ENCODE measurements around the gene MNAT1. TPM values are rescaled to one million over a fixed set of nuclear protein-coding genes. Genes with fewer than 3 reads are reported as not detected.
A peak's percentile ranks its signal among the peaks of the same experiment; 100 is the strongest.

MNAT1 gene
- total RNA-seq, 1 experiment from 2014 or later, result 88.2 TPM

GRCh38 chr14:60956632-60957031 lies 222.1 kb downstream of the MNAT1 start:
- DNase-seq (ENCODE audit: extremely low read depth, low read depth), result no peak

GRCh38 chr14:60958146-60958545 lies 223.6 kb downstream of the MNAT1 start:
- no peak for DNase-seq (ENCODE audit: extremely low read depth, low read depth)

- DNase-seq (ENCODE audit: extremely low read depth, low read depth), result no peak
Observed at GRCh38 chr14:60963761-60964160, 229.2 kb downstream of the MNAT1 start.

- DNase-seq (ENCODE audit: extremely low read depth, low read depth), result no peak
Observed at GRCh38 chr14:60964904-60965303, 230.3 kb downstream of the MNAT1 start.

GRCh38 chr14:60965402-60965801 lies 230.8 kb downstream of the MNAT1 start:
- no peak for DNase-seq (ENCODE audit: extremely low read depth, low read depth)

- DNase-seq (ENCODE audit: extremely low read depth, low read depth), result no peak
Observed at GRCh38 chr14:60968099-60968498, 233.5 kb downstream of the MNAT1 start.

GRCh38 chr14:60968671-60969070 lies 234.1 kb downstream of the MNAT1 start:
- no peak for DNase-seq (ENCODE audit: extremely low read depth, low read depth)

- no peak for DNase-seq (ENCODE audit: extremely low read depth, low read depth)
Observed at GRCh38 chr14:60970146-60970545, 235.6 kb downstream of the MNAT1 start.

GRCh38 chr14:60971271-60971670 lies 236.7 kb downstream of the MNAT1 start:
- DNase-seq (ENCODE audit: extremely low read depth, low read depth), result no peak

GRCh38 chr14:60972295-60972694 lies 237.7 kb downstream of the MNAT1 start:
- DNase-seq (ENCODE audit: extremely low read depth, low read depth), result no peak

- DNase-seq (ENCODE audit: extremely low read depth, low read depth), result no peak
Observed at GRCh38 chr14:60973070-60973469, 238.5 kb downstream of the MNAT1 start.

GRCh38 chr14:60974090-60974651 lies 239.6 kb downstream of the MNAT1 start:
- DNase-seq (ENCODE audit: extremely low read depth, low read depth), result no peak

GRCh38 chr14:60975551-60975950 lies 241.0 kb downstream of the MNAT1 start:
- no peak for DNase-seq (ENCODE audit: extremely low read depth, low read depth)

- DNase-seq (ENCODE audit: extremely low read depth, low read depth), result no peak
Observed at GRCh38 chr14:60977847-60978246, 243.3 kb downstream of the MNAT1 start.

GRCh38 chr14:60980811-60981632 lies 246.5 kb downstream of the MNAT1 start, which contains the start of the genes SLC38A6 and TRMT5:
TSS of gene SLC38A6 (plus strand) at chr14:60981245. CDS start at chr14:60981278, 33 bp downstream.
TSS of gene TRMT5 (minus strand) at chr14:60981079. CDS start at chr14:60980973, 106 bp downstream.
- DNase-seq (ENCODE audit: extremely low read depth, low read depth), result peak; percentile 95

- peak; percentile 45 for DNase-seq (ENCODE audit: extremely low read depth, low read depth)
Observed at GRCh38 chr14:60981633-60982455, 247.3 kb downstream of the MNAT1 start.

GRCh38 chr14:60984196-60984595 lies 249.6 kb downstream of the MNAT1 start:
- DNase-seq (ENCODE audit: extremely low read depth, low read depth), result no peak

GRCh38 chr14:60986500-60986899 lies 251.9 kb downstream of the MNAT1 start:
- DNase-seq (ENCODE audit: extremely low read depth, low read depth), result no peak

GRCh38 chr14:60989599-60989998 lies 255.0 kb downstream of the MNAT1 start:
- no peak for DNase-seq (ENCODE audit: extremely low read depth, low read depth)

GRCh38 chr14:60998617-60999016 lies 264.1 kb downstream of the MNAT1 start:
- DNase-seq (ENCODE audit: extremely low read depth, low read depth), result no peak

- no peak for DNase-seq (ENCODE audit: extremely low read depth, low read depth)
Observed at GRCh38 chr14:60999536-60999935, 265.0 kb downstream of the MNAT1 start.
